ENCODE data around the gene CLIC4. TPM values are rescaled to one million over a fixed set of nuclear protein-coding genes. Genes with fewer than 3 reads are reported as not detected.
A peak's percentile ranks its signal among the peaks of the same experiment; 100 is the strongest.
"Not testable (repeated sequence)": the region's sequence is repeated elsewhere in the genome, so short reads cannot be mapped to it uniquely, and the experiment has no call there.

The CLIC4 gene
- total RNA-seq, 1 experiment from 2014 or later: 87.4 TPM

DNA sequence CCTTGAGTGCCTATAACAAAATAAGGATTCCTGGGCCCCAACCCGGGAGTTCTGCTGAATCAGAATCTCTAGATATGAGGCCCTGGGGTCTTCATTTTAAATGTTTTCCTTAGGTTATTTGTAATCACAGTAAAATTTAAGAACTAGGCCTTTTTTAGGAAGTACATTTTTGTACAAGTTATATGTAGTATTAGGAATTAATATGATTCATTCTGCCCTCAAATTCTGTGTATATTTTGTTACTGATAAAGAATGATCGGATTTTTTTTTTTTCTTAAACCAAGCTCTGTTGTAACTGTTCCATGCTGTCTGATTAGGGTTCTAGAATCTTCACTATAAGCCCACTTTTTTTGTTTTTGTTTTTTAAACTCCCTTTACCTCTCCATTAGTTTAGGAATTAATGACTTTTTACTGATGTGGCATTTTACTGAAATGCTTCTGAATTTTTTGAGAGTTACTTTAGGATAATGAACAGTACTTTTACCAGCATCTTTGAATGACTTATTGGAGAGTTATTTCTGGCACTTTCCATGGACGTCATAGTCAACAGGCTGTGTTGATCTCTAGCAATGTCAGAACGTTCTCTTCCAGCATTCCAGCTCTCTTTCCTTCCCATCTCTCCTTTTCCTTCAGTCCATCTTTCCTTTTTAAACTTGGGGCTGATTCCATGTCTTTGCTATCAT, 48.3 kb downstream of the CLIC4 start:
- Histone ChIP-seq H4K20me1 (ENCODE audit: insufficient read depth, low read depth, low read length) (no peaks in the 10 kb centered on the region), H3K79me2 (ENCODE audit: low read length) (peaks cover 94% of the 10 kb centered on the region)

DNA sequence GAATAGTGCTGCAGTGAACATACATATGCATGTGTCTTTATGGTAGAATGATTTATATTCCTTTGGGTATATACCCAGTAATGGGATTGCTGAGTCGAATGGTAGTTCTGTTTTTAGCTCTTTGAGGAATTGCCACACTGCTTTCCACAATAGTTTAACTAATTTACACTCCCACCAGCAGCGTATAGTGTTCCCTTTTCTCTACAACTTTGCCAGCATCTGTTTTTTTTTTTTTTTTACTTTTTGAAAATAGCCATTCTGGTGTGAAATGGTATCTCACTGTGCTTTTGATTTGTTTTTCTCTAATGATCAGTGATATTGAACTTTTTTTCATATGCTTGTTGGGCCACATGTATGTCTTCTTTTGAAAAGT, 48.9 kb downstream of the CLIC4 start:
- Histone ChIP-seq H3K27ac (ENCODE audit: low read length) (peak overlapping the region; percentile 37; the same call in 1 of the 2 replicates), H3K36me3 (ENCODE audit: insufficient read depth, low read length) (peaks cover 15% of the 10 kb centered on the region), H3K4me1 (ENCODE audit: low read length) (peaks cover 21% of the 10 kb centered on the region), H3K79me2 (ENCODE audit: low read length) (peaks cover 89% of the 10 kb centered on the region), H3K4me2 (ENCODE audit: low read depth, low read length, poor library complexity, severe bottlenecking) (peak overlapping the region; percentile 46)
- H3K9ac ChIP-seq (ENCODE audit: low read length); H3K27me3 ChIP-seq (ENCODE audit: low read length); H2AFZ ChIP-seq (ENCODE audit: low read length); H3K9me3 ChIP-seq (ENCODE audit: low read length); H4K20me1 ChIP-seq (ENCODE audit: insufficient read depth, low read depth, low read length); H3K4me3 ChIP-seq (ENCODE audit: low read length); H3K9me2 ChIP-seq (replicated peaks; ENCODE audit: insufficient read depth, low read length): not testable (repeated sequence)
- peak; percentile 32 for DNase-seq

More for the DNA sequence above, 48.3 kb downstream of the CLIC4 start:
- Histone ChIP-seq H3K27ac (ENCODE audit: low read length) (peak overlapping the region; percentile 37), H3K4me3 (ENCODE audit: low read length) (no peak overlapping the region), H3K9ac (ENCODE audit: low read length) (peak overlapping the region; percentile 22; the same call in 1 of the 2 replicates), H3K27me3 (ENCODE audit: low read length) (no peaks in the 10 kb centered on the region), H3K9me3 (ENCODE audit: low read length) (no peaks in the 10 kb centered on the region), H3K36me3 (ENCODE audit: insufficient read depth, low read length) (peaks cover 15% of the 10 kb centered on the region), H3K4me2 (ENCODE audit: low read depth, low read length, poor library complexity, severe bottlenecking) (peak overlapping the region; percentile 46), H3K4me1 (ENCODE audit: low read length) (peaks cover 21% of the 10 kb centered on the region), H2AFZ (ENCODE audit: low read length) (no peak overlapping the region), H3K9me2 (replicated peaks; ENCODE audit: insufficient read depth, low read length) (no peaks in the 10 kb centered on the region)
- peak; percentile 39 for DNase-seq

DNA sequence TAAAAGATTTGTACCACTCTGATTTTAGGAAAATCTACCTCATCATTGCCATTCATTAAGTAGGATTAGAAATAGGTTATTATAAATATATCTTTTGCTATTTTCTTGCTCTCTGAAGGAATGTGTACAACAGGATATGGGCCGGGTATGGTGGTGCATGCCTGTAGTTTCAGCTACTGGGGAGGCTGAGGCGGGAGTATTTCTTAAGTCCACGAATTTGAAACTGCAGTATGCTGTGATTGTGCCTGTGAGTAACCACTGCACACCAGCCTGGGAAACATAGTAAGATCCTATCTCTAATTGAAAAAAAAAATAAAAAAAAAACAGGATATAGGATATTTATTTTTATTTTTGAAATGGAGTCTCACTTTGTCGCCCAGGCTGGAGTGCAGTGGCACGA, 50.0 kb downstream of the CLIC4 start:
- H3K4me3 ChIP-seq (ENCODE audit: low read length): no peak overlapping the region
- no peak overlapping the region for H3K4me2 ChIP-seq (ENCODE audit: low read depth, low read length, poor library complexity, severe bottlenecking)
- H3K9me3 ChIP-seq (ENCODE audit: low read length): no peaks in the 10 kb centered on the region
- H3K4me1 ChIP-seq (ENCODE audit: low read length): peaks cover 21% of the 10 kb centered on the region
- H2AFZ ChIP-seq (ENCODE audit: low read length): no peak overlapping the region
- peaks cover 78% of the 10 kb centered on the region for H3K79me2 ChIP-seq (ENCODE audit: low read length)
- peaks cover 15% of the 10 kb centered on the region for H3K36me3 ChIP-seq (ENCODE audit: insufficient read depth, low read length)
- H3K9me2 ChIP-seq (replicated peaks; ENCODE audit: insufficient read depth, low read length): no peaks in the 10 kb centered on the region
- no peaks in the 10 kb centered on the region for H4K20me1 ChIP-seq (ENCODE audit: insufficient read depth, low read depth, low read length)
- DNase-seq: no peak
- no peak overlapping the region for H3K9ac ChIP-seq (ENCODE audit: low read length)
- H3K27me3 ChIP-seq (ENCODE audit: low read length): no peaks in the 10 kb centered on the region
- H3K27ac ChIP-seq (ENCODE audit: low read length): no peak overlapping the region

DNA sequence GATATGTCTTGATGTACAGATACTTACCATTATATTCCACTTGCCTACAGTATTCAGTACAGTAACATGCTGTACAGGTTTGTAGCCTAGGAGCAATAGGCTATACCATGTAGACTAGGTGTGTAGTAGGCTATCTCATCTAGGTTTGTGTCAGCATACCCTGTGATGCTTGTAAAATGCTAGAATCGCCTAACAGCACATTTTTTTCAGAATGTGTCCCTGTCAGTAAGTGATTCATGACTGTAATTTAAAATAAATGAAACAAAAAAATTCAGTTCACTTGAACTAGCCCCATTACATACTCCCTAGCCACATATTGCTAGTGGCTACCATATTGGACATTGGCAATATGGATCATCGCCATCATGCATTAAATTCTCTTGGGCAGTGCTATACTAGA, 51.3 kb downstream of the CLIC4 start:
- no peak overlapping the region for H2AFZ ChIP-seq (ENCODE audit: low read length)
- H3K36me3 ChIP-seq (ENCODE audit: insufficient read depth, low read length): peaks cover 15% of the 10 kb centered on the region
- peaks cover 71% of the 10 kb centered on the region for H3K79me2 ChIP-seq (ENCODE audit: low read length)
- no peak overlapping the region for H3K4me3 ChIP-seq (ENCODE audit: low read length)
- no peaks in the 10 kb centered on the region for H3K9me3 ChIP-seq (ENCODE audit: low read length)
- peak; percentile 41 for DNase-seq
- no peaks in the 10 kb centered on the region for H4K20me1 ChIP-seq (ENCODE audit: insufficient read depth, low read depth, low read length)
- H3K4me2 ChIP-seq (ENCODE audit: low read depth, low read length, poor library complexity, severe bottlenecking): no peak overlapping the region
- H3K9ac ChIP-seq (ENCODE audit: low read length): no peak overlapping the region
- H3K9me2 ChIP-seq (replicated peaks; ENCODE audit: insufficient read depth, low read length): no peaks in the 10 kb centered on the region
- no peaks in the 10 kb centered on the region for H3K27me3 ChIP-seq (ENCODE audit: low read length)
- H3K27ac ChIP-seq (ENCODE audit: low read length): no peak overlapping the region
- H3K4me1 ChIP-seq (ENCODE audit: low read length): peaks cover 28% of the 10 kb centered on the region

DNA sequence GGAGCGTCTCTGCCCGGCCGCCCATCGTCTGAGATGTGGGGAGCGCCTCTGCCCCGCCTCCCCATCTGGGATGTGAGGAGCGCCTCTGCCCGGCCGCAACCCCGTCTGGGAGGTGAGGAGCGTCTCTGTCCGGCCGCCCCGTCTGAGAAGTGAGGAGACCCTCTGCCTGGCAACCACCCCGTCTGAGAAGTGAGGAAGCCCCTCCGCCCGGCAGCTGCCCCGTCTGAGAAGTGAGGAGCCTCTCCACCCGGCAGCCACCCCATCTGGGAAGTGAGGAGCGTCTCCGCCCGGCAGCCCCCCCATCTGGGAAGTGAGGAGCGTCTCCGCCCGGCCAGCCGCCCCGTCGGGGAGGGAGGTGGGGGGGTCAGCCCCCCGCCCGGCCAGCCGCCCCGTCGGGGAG, 54.0 kb downstream of the CLIC4 start:
- H2AFZ ChIP-seq (ENCODE audit: low read length); H3K4me2 ChIP-seq (ENCODE audit: low read depth, low read length, poor library complexity, severe bottlenecking); H3K4me3 ChIP-seq (ENCODE audit: low read length); H3K9me3 ChIP-seq (ENCODE audit: low read length); DNase-seq; H3K9me2 ChIP-seq (replicated peaks; ENCODE audit: insufficient read depth, low read length); H3K9ac ChIP-seq (ENCODE audit: low read length); H3K27me3 ChIP-seq (ENCODE audit: low read length); H4K20me1 ChIP-seq (ENCODE audit: insufficient read depth, low read depth, low read length); H3K27ac ChIP-seq (ENCODE audit: low read length): not testable (repeated sequence)
- H3K4me1 ChIP-seq (ENCODE audit: low read length): peaks cover 32% of the 10 kb centered on the region
- H3K36me3 ChIP-seq (ENCODE audit: insufficient read depth, low read length): peaks cover 15% of the 10 kb centered on the region
- peaks cover 73% of the 10 kb centered on the region for H3K79me2 ChIP-seq (ENCODE audit: low read length)

DNA sequence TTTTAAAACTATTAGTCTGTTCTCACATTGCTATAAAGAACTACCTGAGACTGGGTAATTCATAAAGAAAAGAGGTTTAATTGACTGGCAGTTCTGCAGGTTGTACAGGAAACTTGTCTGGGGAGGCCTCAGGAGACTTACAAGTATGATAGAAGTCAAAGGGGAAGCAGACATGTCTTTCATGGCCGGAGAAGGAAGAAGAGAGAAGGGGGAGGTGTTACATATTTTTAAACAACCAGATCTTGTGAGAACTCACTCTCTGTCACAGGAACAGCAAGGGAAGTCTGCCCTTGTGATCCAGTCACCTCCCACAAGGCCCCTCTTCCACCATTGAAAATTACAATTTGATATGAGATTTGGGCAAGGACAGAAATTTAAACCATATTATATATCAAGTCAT, 55.9 kb downstream of the CLIC4 start:
- H3K4me2 ChIP-seq (ENCODE audit: low read depth, low read length, poor library complexity, severe bottlenecking): peak overlapping the region; percentile 27
- H3K9me2 ChIP-seq (replicated peaks; ENCODE audit: insufficient read depth, low read length): no peaks in the 10 kb centered on the region
- no peak overlapping the region for H3K4me3 ChIP-seq (ENCODE audit: low read length)
- no peaks in the 10 kb centered on the region for H3K9me3 ChIP-seq (ENCODE audit: low read length)
- H3K9ac ChIP-seq (ENCODE audit: low read length): no peak overlapping the region; the same call in 1 of the 2 replicates
- DNase-seq: peak; percentile 75
- no peaks in the 10 kb centered on the region for H3K27me3 ChIP-seq (ENCODE audit: low read length)
- H2AFZ ChIP-seq (ENCODE audit: low read length): no peak overlapping the region
- H3K79me2 ChIP-seq (ENCODE audit: low read length): peaks cover 69% of the 10 kb centered on the region
- no peaks in the 10 kb centered on the region for H4K20me1 ChIP-seq (ENCODE audit: insufficient read depth, low read depth, low read length)
- H3K4me1 ChIP-seq (ENCODE audit: low read length): peaks cover 44% of the 10 kb centered on the region
- H3K36me3 ChIP-seq (ENCODE audit: insufficient read depth, low read length): peaks cover 15% of the 10 kb centered on the region
- H3K27ac ChIP-seq (ENCODE audit: low read length): peak overlapping the region; percentile 78

DNA sequence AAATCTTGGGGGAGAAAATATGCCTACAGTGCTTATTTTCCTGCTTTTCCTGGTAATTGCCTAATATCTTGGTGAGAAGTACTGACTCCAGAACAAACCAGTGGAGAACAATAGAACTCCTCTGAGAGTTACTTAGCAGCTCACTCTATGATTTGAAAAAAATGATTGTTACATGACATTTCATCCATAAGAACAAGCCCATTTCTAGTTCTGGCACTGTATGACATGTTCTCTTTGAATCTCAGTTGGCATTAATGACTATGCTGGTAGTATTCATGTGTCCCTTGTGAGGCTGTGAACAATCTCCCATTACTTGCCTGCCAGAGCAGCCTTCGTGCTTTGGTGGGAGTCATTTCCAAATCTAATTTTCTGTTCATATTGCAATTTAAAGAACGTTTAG, 58.0 kb downstream of the CLIC4 start:
- Histone ChIP-seq H4K20me1 (ENCODE audit: insufficient read depth, low read depth, low read length) (no peaks in the 10 kb centered on the region), H3K9me2 (replicated peaks; ENCODE audit: insufficient read depth, low read length) (no peaks in the 10 kb centered on the region), H3K9ac (ENCODE audit: low read length) (no peak overlapping the region), H3K27ac (ENCODE audit: low read length) (peak overlapping the region; percentile 78), H3K27me3 (ENCODE audit: low read length) (no peaks in the 10 kb centered on the region), H3K4me2 (ENCODE audit: low read depth, low read length, poor library complexity, severe bottlenecking) (no peak overlapping the region), H2AFZ (ENCODE audit: low read length) (no peak overlapping the region), H3K36me3 (ENCODE audit: insufficient read depth, low read length) (peaks cover 3% of the 10 kb centered on the region), H3K4me1 (ENCODE audit: low read length) (peaks cover 64% of the 10 kb centered on the region), H3K9me3 (ENCODE audit: low read length) (no peaks in the 10 kb centered on the region), H3K4me3 (ENCODE audit: low read length) (no peak overlapping the region), H3K79me2 (ENCODE audit: low read length) (peaks cover 68% of the 10 kb centered on the region)
- DNase-seq: no peak

DNA sequence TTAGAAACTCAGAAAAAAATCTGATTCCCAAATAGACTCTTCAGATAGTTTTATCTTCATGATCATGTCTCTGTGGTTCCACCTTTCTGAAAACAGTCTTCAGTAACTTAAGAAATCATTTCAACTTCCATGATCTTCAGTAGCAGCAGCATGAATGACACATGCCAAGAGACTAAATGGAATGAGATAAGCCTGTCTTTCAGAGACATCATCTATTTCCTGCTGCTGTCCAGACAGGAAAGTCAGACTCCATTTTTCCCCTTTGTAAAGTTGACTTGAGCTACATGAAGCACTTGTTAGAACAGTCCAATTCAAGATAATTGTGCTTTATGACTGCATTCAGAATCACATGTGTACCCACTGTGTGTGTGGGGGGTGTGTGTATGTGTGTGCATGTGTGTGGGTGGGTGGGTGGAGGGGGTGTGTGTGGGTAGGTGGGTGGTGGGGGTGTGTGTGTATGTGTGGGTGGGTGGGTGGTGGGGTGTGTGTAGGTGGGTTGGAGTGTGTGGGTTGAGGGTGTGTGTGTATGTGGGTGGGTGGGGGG, 58.8 kb downstream of the CLIC4 start:
- peaks cover 72% of the 10 kb centered on the region for H3K79me2 ChIP-seq (ENCODE audit: low read length)

More for the DNA sequence above, 58.8 kb downstream of the CLIC4 start:
- Histone ChIP-seq H3K27me3 (ENCODE audit: low read length) (no peaks in the 10 kb centered on the region), H3K9me2 (replicated peaks; ENCODE audit: insufficient read depth, low read length) (no peaks in the 10 kb centered on the region), H3K27ac (ENCODE audit: low read length) (peak overlapping the region; percentile 78), H3K4me3 (ENCODE audit: low read length) (no peak overlapping the region), H3K36me3 (ENCODE audit: insufficient read depth, low read length) (no peaks in the 10 kb centered on the region), H3K9ac (ENCODE audit: low read length) (no peak overlapping the region), H3K4me1 (ENCODE audit: low read length) (peaks cover 71% of the 10 kb centered on the region), H3K4me2 (ENCODE audit: low read depth, low read length, poor library complexity, severe bottlenecking) (no peak overlapping the region), H2AFZ (ENCODE audit: low read length) (no peak overlapping the region), H3K9me3 (ENCODE audit: low read length) (no peaks in the 10 kb centered on the region), H4K20me1 (ENCODE audit: insufficient read depth, low read depth, low read length) (no peaks in the 10 kb centered on the region)
- DNase-seq: peak; percentile 38

Measured in Karpas-422 (cell line).